ENCODE measurements around the gene UTS2.

DNA sequence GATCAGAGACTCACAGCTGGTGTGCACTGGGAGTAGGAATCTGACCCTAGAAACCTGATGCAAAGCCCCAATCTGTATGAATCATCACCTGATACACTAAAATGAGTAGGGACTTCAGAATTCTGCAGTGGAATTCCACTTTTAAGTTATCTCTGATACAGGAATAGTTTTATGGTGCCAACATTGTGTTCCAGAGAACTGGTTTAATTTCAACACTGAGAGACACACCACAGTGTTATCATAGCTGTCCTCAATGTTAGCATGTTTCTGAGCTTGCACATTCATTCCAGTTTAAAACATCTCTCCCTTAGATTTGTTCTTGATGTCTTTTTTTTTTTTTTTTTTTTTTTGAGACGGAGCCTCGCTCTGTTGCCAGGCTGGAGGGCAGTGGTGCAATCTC is 7.1 kb downstream of the UTS2 start:
- TF ChIP-seq, protein P1, sequence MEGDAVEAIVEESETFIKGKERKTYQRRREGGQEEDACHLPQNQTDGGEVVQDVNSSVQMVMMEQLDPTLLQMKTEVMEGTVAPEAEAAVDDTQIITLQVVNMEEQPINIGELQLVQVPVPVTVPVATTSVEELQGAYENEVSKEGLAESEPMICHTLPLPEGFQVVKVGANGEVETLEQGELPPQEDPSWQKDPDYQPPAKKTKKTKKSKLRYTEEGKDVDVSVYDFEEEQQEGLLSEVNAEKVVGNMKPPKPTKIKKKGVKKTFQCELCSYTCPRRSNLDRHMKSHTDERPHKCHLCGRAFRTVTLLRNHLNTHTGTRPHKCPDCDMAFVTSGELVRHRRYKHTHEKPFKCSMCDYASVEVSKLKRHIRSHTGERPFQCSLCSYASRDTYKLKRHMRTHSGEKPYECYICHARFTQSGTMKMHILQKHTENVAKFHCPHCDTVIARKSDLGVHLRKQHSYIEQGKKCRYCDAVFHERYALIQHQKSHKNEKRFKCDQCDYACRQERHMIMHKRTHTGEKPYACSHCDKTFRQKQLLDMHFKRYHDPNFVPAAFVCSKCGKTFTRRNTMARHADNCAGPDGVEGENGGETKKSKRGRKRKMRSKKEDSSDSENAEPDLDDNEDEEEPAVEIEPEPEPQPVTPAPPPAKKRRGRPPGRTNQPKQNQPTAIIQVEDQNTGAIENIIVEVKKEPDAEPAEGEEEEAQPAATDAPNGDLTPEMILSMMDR (IDR thresholded peaks at IDR 0.05) = no peak
- TF ChIP-seq ZFX (IDR thresholded peaks at IDR 0.05; ENCODE audit: borderline replicate concordance) = no peak
